ENCODE results near the gene NUP35.

Gene NUP35, protein sequence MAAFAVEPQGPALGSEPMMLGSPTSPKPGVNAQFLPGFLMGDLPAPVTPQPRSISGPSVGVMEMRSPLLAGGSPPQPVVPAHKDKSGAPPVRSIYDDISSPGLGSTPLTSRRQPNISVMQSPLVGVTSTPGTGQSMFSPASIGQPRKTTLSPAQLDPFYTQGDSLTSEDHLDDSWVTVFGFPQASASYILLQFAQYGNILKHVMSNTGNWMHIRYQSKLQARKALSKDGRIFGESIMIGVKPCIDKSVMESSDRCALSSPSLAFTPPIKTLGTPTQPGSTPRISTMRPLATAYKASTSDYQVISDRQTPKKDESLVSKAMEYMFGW

DNA sequence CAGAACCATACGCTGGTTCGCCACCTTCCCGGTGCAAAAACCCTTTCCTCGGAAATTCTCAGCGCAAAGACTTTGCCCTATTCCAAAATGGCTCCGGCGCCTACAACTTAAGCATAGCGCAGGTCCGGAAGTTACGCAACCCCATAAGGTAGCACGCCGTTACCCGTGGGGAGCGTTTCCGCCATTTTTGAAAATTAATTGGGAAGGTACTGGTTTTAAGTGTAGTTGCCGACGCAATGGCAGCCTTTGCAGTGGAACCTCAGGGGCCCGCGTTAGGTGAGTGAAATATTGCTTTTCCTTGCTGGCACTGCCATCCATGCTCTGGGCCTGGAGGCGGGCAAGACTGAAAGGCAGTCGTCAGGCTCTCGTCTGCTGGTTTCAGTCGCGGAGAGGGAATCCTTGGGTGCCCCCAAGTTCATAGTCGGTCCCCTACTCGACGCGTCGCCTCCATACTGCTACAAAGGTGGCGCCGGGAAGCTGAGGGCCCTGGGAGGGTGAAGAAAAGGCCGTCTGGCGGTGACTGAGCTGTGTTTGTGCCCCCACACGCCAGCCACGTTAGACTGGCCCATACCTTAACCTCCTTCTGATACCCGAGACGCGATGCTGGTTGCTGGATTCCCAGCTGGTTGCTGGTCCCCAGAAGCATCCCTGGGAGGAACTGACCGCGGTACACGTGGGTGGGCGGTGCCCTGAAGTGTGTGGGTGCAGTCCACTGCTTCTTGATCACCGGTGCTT is at the start of gene NUP35:
NUP35 (plus strand) TSS at position 222 of the 735 bp plus-strand sequence; CDS start at position 237, 15 bp downstream.
- DNase-seq, result peak; percentile 92

DNA sequence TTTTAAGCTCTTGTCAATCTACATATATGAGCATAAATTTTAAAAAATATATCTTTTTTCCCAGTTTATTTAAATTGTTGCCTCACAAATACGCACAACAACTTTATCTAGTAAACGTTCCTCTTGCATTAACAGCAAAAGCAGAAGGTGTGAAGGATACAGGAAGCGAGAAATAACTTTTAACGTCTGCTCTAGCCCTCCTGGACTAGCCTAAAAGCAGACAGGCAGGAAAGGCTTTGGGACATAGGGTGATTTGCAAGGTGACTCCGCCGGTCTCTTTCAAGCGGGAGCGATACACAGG is 46.1 kb upstream of the NUP35 start:
- DNase-seq, result no peak

DNA sequence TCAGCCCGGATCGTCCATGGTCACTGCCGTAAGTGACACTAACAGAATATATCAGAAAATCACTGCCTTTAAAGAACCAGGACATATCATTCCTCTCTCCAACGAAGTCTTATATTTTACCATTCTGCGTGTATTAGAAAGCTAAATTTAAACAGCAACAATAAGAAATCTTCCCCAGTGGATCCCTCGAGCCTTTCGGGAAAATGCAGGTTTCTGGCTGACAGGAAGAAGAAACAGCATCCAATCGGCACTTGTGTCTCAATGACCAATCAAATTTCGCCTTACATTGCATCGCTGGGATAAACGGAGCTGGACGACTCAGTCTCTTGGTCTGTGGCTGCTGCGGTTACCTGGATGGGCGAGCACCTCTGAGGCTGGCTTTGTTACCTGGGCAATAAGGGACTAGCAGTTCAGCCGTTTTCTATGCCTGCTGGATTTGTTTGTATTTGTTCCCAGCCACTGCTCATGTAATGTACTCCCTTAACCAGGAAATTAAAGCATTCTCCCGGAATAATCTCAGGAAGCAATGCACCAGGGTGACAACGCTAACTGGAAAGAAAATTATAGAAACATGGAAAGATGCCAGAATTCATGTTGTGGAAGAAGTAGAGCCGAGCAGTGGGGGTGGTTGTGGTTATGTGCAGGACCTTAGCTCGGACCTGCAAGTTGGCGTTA is 45.6 kb upstream of the NUP35 start, which contains the start of gene DUSP19:
DUSP19 (plus strand) TSS at position 284 of the 675 bp plus-strand sequence; CDS start at position 471, 187 bp downstream.
- DNase-seq, result peak; percentile 97

DNA sequence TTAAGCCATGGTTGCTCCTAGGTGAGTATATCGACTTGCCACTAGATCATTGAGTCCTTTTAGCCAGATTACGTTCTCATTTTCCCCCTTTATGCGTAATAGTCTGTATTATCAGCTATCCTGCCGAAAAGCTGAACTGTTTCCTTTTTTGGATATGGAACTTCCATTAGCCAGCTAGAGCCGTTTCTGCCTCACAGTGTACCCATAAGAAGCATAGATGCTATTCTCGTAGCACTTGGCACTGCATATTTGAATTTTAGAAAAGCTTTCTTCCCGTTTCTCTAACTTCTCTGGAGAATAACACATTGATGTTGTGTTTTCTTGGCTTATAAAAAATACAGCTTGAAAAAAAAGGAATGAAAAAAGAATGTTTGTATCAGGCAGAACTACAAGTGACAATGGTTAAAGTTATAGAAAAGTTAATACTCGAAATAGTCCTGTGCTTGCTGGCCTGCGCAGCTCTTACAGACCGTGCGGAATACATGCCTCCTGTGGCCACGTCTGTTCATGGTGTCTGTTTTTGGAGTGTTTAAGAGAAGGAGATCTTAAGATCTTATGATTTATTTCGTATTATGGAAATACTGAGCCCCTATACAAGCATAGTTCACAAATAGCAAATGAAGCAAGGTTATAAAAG is 45.0 kb upstream of the NUP35 start:
- peak; percentile 71 for DNase-seq

DNA sequence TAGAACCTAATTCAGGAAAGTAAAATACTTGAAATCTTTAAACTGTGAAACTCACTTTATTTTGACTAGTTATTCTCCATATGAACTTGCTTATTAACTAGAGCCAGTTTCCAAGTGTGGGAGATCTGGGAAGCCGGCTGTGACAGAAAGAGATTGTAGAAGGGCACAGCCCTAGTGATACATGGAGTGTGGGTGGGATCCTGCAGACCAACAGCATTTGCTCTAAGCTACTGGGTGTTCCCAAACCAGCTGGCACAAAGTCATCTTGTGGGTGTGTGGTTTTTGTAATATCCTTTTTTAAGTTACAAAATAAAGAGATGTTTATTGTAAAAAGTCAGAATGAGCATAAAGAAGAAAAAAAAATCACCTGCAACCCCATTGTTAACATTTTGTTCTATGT is 42.3 kb upstream of the NUP35 start:
- DNase-seq, result no peak

DNA sequence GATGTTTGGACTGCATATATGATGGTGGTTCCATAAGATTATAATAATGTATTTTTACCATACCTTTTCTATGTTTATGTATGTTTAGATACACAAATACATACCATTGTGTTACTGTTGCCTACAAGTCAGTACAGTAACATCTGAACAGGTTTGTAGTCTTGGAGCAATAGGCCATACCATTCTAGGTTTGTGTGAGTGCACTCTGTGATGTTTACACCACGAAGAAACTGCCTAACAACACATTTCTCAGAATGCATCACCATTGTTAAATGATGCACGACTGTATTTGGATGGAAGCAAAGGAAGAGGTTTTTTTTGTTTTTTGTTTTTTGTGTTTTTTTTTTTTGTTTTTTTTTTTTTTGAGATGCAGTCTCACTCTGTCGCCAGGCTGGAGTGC is 36.2 kb upstream of the NUP35 start:
- DNase-seq, result no peak

DNA sequence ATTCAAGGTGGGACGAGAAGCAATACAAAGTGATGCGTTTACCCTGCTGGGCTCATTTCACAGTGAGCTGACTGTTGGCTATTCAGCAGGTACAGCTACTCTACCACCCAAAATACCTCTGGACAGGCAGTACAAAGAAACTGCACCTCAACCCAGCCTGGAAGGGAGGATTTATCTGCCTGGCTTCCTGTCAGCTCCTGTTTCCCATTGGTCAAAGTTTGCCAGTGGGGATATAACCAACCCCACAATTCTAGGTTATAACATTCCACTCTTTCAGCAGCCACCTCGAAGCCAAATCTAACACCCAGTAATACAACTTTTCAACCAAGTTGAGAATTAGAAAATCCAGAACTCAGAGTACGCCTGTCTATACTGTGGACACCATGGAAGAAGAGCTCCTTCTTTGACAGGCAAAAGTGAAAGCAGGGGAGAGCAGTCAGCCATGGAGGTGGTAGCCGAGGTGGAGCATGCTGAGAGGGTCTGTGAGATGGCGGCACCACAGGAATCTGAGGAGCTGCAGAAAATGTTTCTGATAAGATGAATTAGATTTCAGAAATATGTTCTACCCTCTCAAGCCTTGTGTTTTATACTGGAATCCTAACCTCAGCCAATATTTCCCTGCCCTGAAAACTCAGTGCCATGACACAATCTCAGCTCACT is 34.9 kb upstream of the NUP35 start:
- DNase-seq, result peak; percentile 32

DNA sequence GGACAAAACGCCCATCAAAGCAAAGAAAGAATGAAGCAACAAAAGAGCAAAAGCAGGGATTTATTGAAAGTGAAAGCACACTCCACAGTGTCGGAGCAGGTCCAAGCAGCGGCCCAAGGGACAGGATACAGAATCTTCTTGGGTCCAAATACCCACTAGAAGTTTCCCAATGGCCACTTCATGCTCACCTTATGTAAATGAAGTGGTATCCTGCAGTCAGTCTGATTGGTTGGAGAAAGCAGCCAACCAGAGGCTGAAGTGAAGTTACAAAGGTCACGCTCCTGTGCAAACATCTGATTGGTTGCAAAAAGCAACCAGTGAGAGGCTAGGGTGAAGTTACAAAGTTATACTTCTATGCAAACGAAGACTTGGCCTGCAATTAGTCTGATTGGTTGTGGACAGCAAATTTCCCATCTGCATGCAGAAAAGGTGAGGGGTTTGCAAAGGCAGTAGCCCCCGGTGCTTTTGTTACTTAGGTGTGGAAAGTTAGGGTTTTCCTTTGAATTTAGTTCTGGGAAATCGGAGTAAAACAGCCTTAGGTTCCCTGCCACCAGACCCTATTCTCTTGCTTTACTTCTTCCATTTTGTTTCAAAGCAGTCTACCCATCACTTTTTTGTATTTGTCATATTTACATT is 32.8 kb upstream of the NUP35 start:
- DNase-seq, result peak; percentile 42

DNA sequence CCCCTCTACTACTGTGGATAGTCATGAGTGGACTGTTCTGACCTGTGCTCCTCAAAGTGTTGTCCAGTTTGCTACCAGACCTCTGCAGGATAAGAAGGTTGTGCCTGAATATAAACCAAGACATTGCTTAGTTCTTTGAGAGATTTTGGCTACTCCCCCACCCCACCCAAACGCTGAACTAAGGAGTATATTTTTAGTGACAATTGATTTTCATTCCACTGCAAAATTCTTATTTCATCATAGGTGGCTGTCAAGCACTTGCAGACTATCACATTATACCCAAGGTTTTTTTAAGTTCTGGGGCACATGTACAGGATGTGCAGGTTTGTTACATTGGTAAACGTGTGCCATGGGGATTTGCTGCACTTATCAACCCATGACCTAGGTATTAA is 32.3 kb upstream of the NUP35 start:
- no peak for DNase-seq

DNA sequence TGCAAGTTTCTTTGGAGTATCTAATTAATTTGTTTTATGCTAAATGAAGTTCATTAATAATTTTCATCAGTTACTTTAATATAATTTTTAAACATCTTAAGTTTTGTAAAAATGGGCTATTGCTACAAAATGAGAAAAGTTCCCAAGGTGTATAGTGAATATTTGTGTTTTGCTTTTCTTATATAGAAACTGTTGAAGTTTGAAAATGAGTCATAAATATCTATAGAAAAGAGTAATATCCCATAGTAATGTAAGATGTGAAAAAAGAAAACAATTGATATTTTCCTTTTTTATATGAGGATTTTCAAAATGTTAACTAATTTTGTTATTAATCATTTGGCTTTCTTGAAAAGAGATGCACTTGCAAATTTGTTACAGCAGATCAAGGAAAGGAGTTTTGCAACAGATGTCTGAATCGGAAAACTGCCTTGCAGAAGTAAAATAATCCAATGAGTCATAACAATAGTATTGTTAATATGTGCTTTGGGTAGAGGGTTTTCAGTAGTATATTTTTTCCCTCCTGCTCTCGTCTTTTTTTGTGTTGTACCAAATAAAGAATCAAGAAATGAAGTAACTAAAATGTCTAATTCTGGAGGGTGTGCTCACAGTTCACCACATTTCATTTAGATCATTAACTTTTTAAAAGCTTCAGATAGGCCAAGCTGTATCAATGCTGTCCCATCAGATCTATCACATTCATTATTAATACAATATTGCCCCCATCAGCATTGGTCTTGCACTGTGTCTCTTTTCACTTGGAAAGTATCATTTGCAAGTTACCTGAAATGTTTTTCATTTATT is 30.2 kb upstream of the NUP35 start:
- DNase-seq, result no peak

DNA sequence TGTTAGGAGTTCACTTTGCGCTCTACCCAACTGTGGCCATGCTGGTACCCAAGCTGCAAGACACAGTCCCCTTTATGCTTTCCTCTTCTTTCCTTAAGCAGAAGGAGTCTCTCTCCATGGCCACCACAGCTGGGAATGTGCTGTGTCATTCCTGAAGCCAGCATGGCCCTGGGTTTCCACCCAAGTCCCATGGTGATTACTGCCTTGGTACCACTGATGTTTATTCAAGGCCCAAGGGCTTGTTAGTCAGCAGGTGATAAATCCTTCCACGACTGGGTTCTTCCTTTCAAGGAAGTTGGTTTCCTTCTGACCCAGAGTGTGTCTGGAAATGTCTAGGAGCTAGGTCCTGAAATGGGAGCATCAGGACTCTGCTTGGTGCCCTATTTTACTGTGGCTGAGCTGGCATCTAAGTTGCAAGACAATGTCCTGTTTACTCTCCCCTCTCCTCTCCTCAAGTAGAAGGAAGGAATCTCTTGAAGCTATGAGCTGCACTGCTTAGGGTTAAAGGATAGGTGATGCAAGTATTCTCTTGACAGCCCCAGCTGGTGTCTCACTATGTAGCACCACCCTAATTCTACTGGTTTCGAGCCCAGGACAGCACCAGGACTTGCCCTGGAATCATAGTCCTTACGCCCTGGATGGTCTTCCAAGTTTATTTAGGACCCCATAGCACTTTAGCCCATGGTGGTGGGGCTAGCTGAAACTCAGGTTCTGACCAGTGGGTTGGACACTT is 18.7 kb upstream of the NUP35 start:
- DNase-seq, result no peak

DNA sequence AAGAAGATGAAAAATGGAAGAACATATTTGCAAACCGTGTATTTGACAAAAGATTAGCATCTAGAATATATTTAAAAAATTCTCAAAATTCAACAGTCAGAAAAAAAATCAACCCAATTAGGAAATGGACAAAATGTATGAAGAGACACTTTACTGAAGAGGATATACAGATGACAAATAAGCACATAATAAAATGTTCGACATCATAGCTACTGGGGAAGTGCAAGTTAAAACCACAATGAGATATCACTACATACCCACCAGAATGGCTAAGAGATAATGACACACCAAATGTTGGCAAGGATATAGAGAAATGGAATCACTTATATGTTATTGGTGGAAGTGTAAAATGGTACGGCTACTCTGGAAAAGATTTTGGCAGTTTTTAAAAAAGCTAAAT is 11.7 kb upstream of the NUP35 start:
- DNase-seq, result peak; percentile 92

DNA sequence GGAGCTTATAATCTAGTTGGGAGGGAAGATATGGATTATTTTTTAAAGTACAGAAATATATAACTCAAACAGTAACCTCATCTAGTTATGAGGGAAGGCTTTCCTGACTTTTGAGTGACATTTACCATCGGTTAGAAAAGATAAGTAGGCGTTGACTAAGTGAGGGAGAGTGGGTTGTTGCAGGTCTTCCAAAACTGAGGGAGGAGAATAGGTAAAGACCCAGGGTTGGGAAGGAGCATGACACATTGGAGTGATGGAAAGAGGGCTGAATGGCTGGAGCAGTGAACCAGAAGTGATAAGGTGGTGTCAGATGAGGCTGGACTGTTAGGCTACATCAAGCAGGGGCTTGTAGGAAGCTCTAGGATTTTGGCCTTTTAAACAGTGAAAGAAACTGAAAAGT is 10.6 kb upstream of the NUP35 start:
- DNase-seq, result peak; percentile 55

DNA sequence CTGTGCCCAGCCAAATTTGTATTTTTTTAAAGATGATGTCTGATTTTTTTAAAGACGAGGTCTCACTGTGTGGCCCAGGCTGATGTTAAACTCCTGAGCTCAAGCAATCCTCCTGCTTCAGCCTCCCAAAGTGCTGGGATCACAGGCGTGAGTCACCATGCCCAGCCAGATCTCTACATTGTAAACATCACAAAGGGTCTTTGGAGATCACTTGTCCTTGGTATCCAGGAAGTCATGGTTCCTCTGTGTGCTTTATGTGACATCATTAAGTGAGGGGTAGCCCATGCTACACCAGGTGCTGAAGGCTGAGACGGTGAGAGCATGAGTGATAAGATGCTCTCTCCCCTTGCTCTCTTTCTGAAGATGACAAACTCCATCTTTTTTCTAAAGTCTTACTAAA is 7.0 kb upstream of the NUP35 start:
- no peak for DNase-seq

DNA sequence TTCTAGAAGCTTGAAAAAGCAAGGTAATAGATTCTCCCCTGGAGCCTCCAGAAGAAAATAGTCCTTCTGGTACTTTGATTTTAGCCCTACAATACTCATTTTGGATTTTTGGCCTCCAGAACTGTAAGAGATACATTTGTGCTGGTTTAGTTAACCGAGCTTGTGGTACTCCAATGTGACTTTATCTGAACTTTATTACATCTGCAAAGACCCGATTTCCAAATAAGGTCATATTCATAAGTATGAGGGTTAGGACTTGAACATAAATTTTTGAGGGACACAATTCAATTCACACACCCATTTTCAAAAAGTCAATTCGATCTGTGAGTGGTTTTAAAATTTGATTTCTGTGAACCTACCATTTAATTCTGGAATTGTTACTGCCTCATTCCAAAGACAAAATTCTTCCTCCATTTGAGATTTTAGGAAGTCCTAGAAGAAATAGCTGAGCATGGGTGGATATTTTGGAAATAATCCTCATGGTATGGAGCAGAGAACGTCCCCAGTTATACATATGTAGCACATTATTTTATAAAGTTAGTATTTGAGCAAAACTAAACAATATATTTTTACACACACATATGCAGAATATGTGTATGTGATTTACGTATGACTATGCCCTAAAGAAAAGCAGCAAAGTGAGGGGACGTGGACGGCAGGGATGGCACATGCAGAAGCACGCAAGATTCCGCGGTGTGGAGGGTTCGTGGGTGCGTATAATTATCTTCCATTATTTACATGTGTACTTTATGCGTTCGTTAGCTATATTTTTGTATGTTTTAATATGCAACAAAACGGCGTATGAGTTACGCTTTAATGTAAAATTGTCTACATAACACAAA is 905 bp upstream of the NUP35 start:
- peak; percentile 66 for DNase-seq

DNA sequence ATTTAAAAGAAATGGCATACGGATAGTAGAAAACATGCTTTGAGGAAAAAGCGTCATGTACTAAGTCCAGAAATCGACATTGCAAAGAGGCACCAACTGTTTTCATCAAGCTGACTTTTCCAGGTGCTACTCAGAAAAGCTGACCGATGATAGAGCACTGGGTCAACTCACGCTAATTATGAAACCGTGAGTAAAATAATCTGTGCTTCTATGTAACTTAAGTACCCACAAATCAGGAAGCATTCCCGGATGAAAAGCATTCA is 353 bp upstream of the NUP35 start:
- no peak for DNase-seq

DNA sequence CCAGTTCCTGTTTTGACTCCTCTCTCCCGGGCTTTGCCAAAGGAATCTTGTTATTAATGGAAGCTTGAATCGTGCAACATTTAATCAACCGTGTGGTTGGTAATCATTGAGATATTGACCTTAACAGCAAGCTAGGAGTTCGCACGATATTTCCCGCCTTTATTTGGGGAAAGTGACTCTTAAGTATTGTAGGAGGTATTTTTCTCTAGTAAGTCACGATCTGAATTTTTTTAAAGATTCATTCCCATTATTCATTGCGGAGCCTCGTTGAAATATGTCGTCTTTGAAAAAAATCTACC is 663 bp downstream of the NUP35 start:
- DNase-seq, result no peak

DNA sequence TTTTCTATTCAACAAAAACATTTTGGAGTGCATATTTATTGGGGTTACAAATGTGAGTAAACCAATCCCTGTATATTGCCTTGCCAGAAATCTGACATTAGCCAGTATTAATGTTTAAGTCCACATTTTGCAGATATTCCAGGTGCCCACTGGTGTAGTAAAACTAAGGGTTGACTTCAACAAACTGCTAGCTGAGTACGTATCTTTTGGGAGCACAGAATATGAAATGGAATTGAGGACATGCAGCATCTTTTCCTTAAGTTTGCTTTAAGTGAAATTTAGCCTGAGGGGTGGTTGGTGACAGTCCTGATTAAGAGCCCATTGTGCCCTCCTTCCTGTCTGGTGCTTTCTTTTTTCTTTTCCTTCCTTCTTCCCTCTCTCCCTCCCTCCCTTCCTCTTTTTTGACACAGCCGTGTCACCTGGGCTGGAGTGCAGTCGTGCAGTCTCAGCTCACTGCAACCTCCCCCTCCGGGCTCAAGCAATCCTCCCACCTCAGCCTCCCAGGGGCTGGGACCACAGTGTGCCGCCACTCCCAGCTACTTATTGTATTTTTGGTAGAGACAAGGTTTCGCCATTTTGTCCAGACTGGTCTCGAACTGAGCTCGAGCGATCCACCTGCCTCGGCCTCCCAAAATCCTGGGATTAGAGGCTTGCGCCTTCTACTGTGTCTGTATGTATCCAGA is 1.6 kb downstream of the NUP35 start:
- peak; percentile 29 for DNase-seq

DNA sequence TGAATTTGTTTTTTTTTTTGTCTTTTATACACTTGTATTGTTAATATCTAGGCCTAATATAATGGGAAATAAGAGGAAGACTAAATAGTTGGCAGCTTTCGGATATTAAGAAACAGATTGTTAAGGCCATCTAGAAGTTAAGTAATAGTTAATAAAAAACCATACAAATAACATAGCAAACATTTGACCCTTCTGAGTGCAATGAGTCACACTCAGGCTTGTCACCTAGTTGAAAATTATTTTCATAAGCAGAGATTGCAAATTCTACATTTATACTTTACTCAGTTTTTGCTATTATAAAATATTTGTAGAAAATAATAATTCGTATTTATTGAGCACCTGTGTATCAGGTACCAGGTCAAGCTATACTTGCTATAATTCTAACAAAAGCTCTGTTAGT is 2.4 kb downstream of the NUP35 start:
- DNase-seq, result no peak

DNA sequence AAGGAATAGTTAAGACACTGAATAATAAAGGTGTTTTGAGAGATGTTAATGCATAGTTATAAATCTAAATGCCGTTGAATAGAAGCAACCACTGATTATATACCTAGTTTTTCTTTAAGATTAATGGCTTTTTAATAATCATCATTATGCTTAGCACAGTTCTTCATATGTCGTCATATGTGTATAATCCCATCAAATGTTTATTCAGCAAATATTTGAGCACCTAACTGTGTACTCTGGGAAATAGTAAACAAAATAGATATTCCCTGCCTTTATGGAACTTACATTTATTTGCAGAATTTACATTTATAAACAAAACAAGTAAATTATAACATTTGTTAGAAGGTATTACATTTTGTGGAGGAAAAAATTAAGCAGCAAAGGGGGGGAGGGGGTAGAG is 9.8 kb downstream of the NUP35 start:
- DNase-seq, result no peak
